Fibroblast of lung (primary cell): ENCODE data around the gene CKAP4. TPM values are rescaled to one million over a fixed set of nuclear protein-coding genes. Genes with fewer than 3 reads are reported as not detected.

ENCODE experiments used
- DNase-seq, 2 donors: peaks; one replicate each; pipeline versions ENCODE4 v3.0.0 to v3.0.0-alpha.2; 2010; ENCODE audit warnings: low read depth in 2 of 2
- H2AFZ ChIP-seq: 2 replicates; pipeline ENCODE4 v1.5.1; 2012; ENCODE audit warnings: low read length, control low read depth, inconsistent platforms
- H3K27ac ChIP-seq: 2 replicates; pipeline ENCODE4 v1.5.1; 2011; ENCODE audit warnings: low read length, control low read depth; ENCODE audit not compliant: insufficient read depth
- H3K27me3 ChIP-seq: 2 replicates; pipeline ENCODE4 v1.5.1; 2011; ENCODE audit warnings: mild to moderate bottlenecking, low read length; ENCODE audit not compliant: control insufficient read depth, insufficient read depth
- H3K36me3 ChIP-seq: 2 replicates; pipeline ENCODE4 v1.5.1; 2011; ENCODE audit warnings: low read length; ENCODE audit not compliant: control insufficient read depth, insufficient read depth
- H3K4me1 ChIP-seq: 2 replicates; pipeline ENCODE4 v1.5.1; 2011; ENCODE audit warnings: low read length; ENCODE audit not compliant: control insufficient read depth, insufficient read depth; ENCODE audit errors: extremely low read depth
- H3K4me2 ChIP-seq: 2 replicates; pipeline ENCODE4 v1.5.1; 2011; ENCODE audit warnings: low read length, control low read depth; ENCODE audit not compliant: insufficient read depth; ENCODE audit errors: extremely low read depth
- H3K4me3 ChIP-seq, 4 experiments: fragments of 200-600 bp in 1 of 4; sonication (generic) in 1 of 4; replicated peaks in 1 of 4; 2 replicates each; pipeline ENCODE4 v1.5.1; 2011 to 2016; ENCODE audit warnings: low read length in 4 of 4, low read depth in 3 of 4, mild to moderate bottlenecking in 3 of 4, control low read depth in 2 of 4, inconsistent platforms in 1 of 4, mixed read lengths in 1 of 4; ENCODE audit not compliant: insufficient read depth in 1 of 4; ENCODE audit errors: control extremely low read depth in 1 of 4
- H3K79me2 ChIP-seq: 2 replicates; pipeline ENCODE4 v1.5.1; 2012; ENCODE audit warnings: mild to moderate bottlenecking, low read length, inconsistent platforms; ENCODE audit not compliant: control insufficient read depth, insufficient read depth
- H3K9ac ChIP-seq: 2 replicates; pipeline ENCODE4 v1.5.1; 2011; ENCODE audit warnings: mild to moderate bottlenecking, low read length, control low read depth; ENCODE audit not compliant: insufficient read depth
- H3K9me3 ChIP-seq: 2 replicates; pipeline ENCODE4 v1.5.1; 2012; ENCODE audit warnings: low read depth, low read length; ENCODE audit not compliant: control insufficient read depth, insufficient read depth
- H4K20me1 ChIP-seq: 2 replicates; pipeline ENCODE4 v1.5.1; 2011; ENCODE audit warnings: low read length; ENCODE audit not compliant: control insufficient read depth, insufficient read depth; ENCODE audit errors: extremely low read depth
- CTCF ChIP-seq, 2 donors: IDR thresholded peaks in 1 of 2; conservative IDR thresholded peaks in 1 of 2; 1 replicate in 1 of 2; 2 replicates in 1 of 2; pipeline ENCODE4 v1.5.1; 2011 to 2012; ENCODE audit warnings: low read length in 2 of 2, control low read depth in 1 of 2, inconsistent platforms in 1 of 2, low read depth in 1 of 2, mild to moderate bottlenecking in 1 of 2
- EZH2 ChIP-seq: IDR thresholded peaks from 2 replicates; pipeline ENCODE4 v1.5.1; 2012; ENCODE audit warnings: low read length, control low read depth, mild to moderate bottlenecking; ENCODE audit errors: missing control alignments
- polyA plus RNA-seq, 2 donors: library from polyadenylated mRNA; depleted of rRNA in 1 of 2; stranded (reverse) in 1 of 2; unstranded in 1 of 2; fragments of >200 nt; gene quantifications; 2 replicates each; pipeline ENCODE4 v1.2.1, GENCODE V29; 2011 to 2012; ENCODE audit warnings: missing spikeins in 1 of 2
- total RNA-seq: library from RNA; depleted of rRNA; stranded (reverse); fragments of >200 nt; gene quantifications from 2 replicates; pipeline ENCODE4 v1.2.1, GENCODE V29; 2014

Gene CKAP4
- total and polyA plus RNA-seq, 2 donors (not counting 1 experiment from before 2014, with no cell fraction given) = 132 to 282 TPM

- no peak overlapping the region for H3K27ac ChIP-seq
- no peak overlapping the region for H2AFZ ChIP-seq
- no peaks in the 10 kb centered on the region for H3K27me3 ChIP-seq
- peaks cover 35% of the 10 kb centered on the region for H3K79me2 ChIP-seq
- peaks cover 25% of the 10 kb centered on the region for H3K36me3 ChIP-seq
- no peaks in the 10 kb centered on the region for H3K4me1 ChIP-seq
- DNase-seq = no peak
- H3K9ac ChIP-seq = no peak overlapping the region
- no peak overlapping the region for H3K4me3 ChIP-seq
- no peaks in the 10 kb centered on the region for H4K20me1 ChIP-seq
- no peak overlapping the region for H3K4me2 ChIP-seq
- no peaks in the 10 kb centered on the region for H3K9me3 ChIP-seq
- no peak for TF ChIP-seq EZH2
- no peak for TF ChIP-seq CTCF (conservative IDR thresholded peaks at IDR 0.05 in 1 of 2, IDR thresholded peaks at IDR 0.05 in 1 of 2; ENCODE audit: low read depth in 1 of 2, low read length in 2 of 2)
Observed at GRCh38 chr12:106239241-106239950, 8.4 kb downstream of the CKAP4 start.

- DNase-seq = no peak
- no peak overlapping the region for H3K27ac ChIP-seq
- H3K27me3 ChIP-seq = no peaks in the 10 kb centered on the region
- no peak overlapping the region for H3K4me3 ChIP-seq
- peaks cover 24% of the 10 kb centered on the region for H3K36me3 ChIP-seq
- peaks cover 22% of the 10 kb centered on the region for H3K79me2 ChIP-seq
- TF ChIP-seq EZH2 (no peak), CTCF (conservative IDR thresholded peaks at IDR 0.05 in 1 of 2, IDR thresholded peaks at IDR 0.05 in 1 of 2; ENCODE audit: low read depth in 1 of 2, low read length in 2 of 2) (no peak)
- H3K9me3 ChIP-seq = no peaks in the 10 kb centered on the region
- no peaks in the 10 kb centered on the region for H4K20me1 ChIP-seq
- H3K4me1 ChIP-seq = no peaks in the 10 kb centered on the region
- no peak overlapping the region for H3K4me2 ChIP-seq
- no peak overlapping the region for H2AFZ ChIP-seq
- no peak overlapping the region for H3K9ac ChIP-seq
Observed at GRCh38 chr12:106238146-106238545, 9.7 kb downstream of the CKAP4 start.

- Histone ChIP-seq H3K4me1 (no peaks in the 10 kb centered on the region), H3K36me3 (peaks cover 24% of the 10 kb centered on the region), H3K27me3 (no peaks in the 10 kb centered on the region), H2AFZ (no peak overlapping the region), H3K9ac (no peak overlapping the region), H3K79me2 (peaks cover 6% of the 10 kb centered on the region), H3K9me3 (no peaks in the 10 kb centered on the region), H4K20me1 (no peaks in the 10 kb centered on the region), H3K27ac (no peak overlapping the region), H3K4me3 (no peak overlapping the region), H3K4me2 (no peak overlapping the region)
- DNase-seq = no peak
- TF ChIP-seq EZH2 = no peak
- no peak for TF ChIP-seq CTCF (conservative IDR thresholded peaks at IDR 0.05 in 1 of 2, IDR thresholded peaks at IDR 0.05 in 1 of 2; ENCODE audit: low read depth in 1 of 2, low read length in 2 of 2)
Observed at GRCh38 chr12:106235770-106236169, 12.1 kb downstream of the CKAP4 start.
